GM19395 (cell line): ENCODE measurements around the gene TEX53.

ENCODE experiments used
- ATAC-seq: cut with Tn5 transposase; IDR thresholded peaks from one replicate; pipeline ENCODE4 v1.9.1; 2021; ENCODE audit warnings: mild to moderate bottlenecking, moderate library complexity; ENCODE audit not compliant: unreplicated experiment

TEX53 gene

DNA sequence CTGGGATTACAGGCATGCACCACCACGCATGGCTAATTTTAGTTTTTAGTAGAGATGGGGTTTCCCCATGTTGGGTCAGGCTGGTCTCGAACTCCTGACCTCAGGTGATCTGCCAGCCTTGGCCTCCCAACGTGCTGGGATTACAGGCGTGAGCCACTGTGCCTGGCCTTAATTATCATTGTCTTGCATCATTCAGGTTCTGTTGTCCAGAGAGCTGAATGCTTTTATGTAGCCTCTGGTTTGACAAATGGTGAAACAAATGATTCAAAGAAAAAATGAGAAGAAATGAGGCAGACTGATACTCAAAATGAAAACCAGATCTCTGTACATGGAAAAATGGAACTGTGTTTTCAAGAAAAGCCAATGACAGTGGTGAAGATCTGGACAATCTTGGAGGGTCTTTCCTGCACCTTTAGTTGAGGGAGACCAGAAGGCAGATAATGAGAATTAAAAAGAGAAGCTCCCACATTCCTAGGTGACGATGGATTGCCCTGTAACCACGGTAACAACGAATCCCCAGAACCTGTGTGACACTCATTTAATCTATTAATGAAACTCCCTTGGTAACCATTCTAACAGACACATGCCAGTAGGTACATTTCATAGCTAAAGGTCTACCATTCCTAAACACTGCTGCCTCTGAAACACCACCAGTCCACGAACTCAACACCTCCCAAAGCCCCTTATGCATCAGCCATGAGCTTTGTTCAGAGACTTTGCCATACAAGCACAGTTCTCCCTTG is 22.8 kb upstream of the TEX53 start:
- ATAC-seq, result no peak

DNA sequence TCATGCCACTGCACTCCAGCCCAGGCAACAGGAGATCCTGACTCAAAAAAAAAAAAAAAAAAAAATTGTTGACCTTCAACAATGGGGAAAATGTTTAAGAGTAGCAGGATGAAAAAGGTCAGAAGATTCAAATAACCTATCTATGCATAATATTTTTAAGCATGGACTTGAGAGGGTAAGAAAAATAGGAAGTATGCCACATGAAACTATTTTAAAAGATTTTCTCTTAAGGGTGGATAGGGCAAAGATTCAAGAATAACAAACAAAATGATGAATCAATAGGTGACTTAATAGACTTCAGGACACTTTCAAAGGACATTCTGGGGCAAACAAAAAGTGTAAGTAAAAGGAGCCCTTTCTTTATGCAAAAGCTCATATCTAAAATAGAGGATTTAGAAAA is 21.2 kb upstream of the TEX53 start:
- ATAC-seq, result no peak

DNA sequence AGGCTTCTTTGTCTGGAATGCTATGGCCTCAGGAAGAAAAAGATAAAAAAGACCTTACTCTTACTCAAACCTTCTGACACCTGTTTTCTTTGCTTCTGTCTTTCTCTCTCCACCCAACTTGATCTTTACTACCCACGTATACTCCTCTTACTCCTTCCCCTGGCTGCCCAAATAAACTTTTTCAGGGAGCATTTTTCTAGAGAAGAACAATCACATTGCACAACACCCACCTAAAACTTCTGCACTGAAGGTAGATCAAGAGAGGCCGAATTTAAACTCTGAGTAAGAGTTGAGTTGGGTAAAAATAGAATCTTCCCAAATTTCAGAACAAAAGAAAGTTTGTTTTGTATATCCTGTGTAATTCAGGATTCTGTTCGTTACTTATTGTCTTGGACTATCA is 20.5 kb upstream of the TEX53 start:
- ATAC-seq, result no peak

DNA sequence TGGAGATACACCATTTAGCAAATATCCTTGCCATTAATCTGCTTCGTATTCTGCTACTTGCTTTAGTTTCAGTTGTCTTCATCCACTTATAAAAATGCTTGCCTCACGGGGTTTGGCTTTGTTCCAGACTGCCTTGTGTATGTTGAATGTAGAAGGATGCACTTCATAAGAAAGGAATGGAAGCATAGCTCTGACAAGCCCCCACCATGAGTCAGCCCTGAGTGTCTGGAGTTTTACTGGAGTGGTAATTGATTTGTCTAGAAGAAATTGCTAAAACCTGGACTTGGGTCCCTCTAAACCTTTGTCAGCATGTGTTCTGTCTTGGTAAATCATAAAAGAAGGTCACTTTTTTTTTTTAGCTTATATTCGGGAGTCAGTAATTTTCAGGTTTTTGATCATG is 19.8 kb upstream of the TEX53 start:
- no peak for ATAC-seq

DNA sequence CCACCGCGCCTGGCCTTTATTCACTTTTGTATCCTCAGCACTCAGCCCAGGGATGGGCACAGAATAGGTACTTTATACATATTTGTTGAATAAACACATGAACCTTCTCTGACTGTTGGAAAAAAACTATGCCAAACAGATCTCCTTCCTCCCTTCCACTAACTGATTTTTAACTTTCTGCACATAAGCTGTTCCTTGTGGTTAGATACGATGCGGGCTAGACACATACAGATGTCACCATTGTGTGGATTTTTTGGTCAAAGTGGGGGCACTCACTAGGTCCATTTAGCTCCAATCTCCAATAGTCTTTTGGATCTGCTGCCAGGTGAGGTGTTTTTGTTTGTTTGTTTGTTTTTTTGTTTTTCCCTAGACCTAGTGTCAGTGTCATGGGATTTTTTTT is 19.3 kb upstream of the TEX53 start:
- no peak for ATAC-seq

DNA sequence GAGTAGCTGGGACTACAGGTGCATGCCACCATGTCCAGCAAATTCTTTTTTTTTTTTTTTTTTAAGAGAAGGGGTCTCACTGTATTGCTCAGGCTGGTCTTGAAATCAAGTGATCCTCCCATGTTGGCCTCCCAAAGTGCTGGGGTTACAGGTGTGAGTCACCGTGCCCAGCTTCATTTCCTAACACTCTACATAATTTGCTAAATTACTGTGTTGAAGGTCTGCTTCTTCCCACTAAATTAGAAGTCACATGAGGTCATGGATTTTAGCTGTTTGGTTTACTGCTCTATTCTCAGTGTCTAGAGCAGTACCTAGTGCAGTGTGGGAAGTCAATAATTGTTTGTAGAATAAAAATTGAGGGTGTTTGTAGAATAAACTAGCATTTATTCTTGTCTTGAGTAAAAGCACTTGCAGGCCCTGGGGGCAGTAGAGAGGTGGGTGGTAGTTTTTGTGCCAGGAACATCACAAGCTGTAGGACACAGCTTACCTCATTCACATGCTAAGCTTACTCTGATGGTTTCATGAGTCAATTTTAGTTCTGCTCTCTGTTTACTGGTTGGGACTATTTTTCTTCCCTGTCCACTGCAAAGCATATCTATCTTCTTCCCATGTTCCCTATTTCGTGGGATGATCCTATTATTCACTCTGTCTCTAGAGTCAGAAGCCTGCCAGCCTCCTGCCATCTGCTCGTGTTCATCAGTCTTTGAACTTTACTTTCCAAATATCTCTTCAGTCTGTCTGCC is 17.4 kb upstream of the TEX53 start:
- no peak for ATAC-seq

DNA sequence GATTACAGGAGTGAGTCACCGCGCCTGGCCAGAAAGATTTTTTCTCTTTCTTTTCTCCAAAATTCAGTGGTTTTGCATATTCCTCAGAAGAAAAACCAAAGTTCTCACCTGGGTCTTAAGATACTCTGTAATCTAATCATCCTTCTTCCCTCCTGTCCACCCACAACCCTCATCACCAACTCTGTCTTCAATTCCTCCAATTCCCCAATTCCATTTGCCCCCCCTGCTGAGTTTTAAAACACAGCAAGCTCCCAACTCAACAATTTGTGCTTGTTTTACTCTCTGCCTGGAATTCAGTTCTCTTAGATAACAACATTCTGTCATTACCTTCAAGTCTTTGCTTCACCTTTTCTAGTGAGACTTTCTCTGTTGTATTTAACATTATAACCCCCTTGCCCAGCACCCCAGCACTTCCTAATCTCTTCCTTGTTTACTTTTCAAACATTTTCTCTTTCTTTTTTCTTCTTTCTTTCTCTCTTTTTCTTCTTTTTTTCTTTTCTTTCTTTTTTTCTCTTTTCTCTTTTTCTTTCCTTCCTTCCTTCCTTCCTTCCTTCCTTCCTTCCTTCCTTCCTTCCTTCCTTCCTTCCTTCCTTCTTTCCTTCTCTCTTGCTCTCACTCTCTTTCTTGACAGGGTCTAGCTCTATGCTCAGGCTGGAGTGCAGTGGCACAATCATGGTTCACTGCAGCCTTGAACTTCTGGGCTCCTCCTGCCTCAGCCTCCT is 16.6 kb upstream of the TEX53 start:
- ATAC-seq, result no peak

DNA sequence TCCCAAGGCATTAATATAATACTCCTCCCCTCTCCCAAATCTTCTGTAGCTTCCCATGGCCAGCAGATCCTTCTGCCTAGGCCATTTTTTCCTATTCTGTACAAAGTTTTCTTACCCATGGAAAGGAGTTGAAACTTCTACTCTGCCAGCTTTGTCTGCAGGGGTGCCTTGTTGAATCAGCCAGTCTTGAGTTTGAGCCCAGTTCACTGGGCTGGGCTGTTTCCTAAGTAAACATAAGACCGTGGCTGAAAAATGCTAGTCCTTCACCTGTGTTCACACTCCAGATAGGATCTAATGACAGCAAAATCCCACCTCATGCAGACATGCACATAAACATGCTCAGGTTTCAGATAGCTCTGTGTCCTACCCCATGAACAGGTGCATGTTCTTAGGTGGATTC is 14.0 kb upstream of the TEX53 start:
- no peak for ATAC-seq

DNA sequence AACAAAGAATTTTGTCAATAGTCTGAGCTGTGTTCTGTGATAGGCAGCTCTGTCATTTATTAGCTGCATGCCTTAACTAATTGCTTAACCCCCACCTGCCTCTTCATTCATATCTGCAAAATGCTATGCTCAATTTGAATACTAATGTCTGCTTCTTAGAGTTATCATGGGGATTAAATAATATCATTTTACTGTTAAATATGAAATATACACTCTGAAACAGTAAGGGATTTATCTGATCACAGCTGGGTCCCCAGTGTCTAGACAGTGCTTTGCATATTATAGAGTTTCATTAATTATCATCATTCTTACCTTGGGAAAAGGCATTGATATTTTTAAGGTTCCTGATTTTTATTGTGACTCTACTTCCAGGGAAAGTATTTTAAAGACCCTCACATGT is 12.4 kb upstream of the TEX53 start:
- no peak for ATAC-seq

DNA sequence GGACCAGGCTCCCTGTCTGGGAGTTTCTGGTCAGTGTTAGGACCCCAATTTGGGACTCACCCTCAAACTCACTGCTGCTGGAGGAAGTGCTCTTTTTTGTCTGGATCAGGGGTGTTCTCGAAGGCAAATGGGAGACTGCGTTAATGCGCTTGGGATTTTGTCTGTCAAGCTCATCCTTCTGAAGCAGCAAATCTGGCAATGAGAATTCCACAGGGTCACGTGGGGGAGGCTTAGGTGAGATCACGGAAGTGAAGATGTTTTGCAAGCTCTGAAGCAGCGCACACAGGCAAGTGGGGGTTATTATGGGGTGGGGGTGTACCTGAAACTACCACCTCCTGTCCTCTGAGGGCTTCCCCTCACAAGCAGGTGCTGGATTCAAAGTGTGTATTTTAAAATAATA is 10.5 kb upstream of the TEX53 start:
- ATAC-seq, result no peak

DNA sequence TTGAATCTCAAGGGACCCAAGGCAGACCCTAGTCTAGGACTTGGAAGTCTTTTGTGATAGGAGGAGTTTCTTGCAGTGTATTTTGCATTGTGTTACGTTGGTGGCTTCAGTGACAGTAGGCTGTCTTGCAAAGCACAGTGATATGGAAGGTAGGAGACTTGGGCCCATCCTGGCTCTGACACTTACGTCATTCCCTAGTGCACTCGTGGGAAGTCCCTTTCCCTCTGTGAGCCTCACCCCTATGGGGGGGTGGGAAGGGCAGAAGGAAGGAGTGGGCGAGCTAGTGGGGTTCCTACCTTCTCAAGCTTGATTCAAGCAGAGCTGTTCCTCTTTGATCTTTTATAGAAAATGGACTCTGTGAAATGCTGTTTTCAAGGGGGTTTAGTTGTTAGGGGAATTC is 9.2 kb upstream of the TEX53 start:
- no peak for ATAC-seq

DNA sequence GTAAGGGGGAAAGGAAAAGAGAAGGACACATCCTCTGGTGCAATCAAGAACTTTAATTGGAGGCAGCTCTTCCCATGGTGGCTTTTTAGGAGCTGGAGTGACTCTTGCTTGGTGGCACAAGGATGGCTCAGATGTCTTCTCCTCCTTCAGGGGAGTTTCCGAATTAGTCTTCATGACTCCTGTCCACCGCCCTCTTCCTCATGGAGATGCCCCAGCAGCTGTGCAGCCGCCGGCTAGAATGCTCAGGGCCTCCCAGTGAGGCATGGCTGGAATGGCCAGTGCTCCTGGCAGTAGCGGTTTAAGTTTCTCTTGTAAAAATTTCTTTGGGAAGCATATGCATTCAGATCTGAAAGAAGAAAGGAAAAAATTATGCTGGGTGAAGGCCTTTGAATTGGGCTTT is 8.8 kb upstream of the TEX53 start:
- no peak for ATAC-seq

DNA sequence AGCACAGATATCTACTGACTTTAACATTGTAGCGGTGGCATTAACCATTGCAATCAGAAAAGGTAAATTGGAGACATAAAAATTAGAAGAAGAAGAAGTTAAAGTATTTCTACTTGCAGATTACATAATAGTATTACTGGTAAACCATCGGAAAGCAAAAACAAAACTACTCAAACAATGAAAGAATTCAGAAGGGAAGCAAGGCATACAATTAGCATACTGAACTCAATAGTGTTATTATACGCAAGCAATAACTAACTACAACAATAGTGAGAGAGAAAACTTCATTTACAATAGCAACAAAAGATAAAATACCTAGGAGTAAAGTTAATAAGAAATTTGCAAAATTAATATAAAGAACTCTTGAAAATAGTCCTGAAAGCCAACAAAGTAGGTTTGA is 6.6 kb upstream of the TEX53 start:
- ATAC-seq, result no peak

DNA sequence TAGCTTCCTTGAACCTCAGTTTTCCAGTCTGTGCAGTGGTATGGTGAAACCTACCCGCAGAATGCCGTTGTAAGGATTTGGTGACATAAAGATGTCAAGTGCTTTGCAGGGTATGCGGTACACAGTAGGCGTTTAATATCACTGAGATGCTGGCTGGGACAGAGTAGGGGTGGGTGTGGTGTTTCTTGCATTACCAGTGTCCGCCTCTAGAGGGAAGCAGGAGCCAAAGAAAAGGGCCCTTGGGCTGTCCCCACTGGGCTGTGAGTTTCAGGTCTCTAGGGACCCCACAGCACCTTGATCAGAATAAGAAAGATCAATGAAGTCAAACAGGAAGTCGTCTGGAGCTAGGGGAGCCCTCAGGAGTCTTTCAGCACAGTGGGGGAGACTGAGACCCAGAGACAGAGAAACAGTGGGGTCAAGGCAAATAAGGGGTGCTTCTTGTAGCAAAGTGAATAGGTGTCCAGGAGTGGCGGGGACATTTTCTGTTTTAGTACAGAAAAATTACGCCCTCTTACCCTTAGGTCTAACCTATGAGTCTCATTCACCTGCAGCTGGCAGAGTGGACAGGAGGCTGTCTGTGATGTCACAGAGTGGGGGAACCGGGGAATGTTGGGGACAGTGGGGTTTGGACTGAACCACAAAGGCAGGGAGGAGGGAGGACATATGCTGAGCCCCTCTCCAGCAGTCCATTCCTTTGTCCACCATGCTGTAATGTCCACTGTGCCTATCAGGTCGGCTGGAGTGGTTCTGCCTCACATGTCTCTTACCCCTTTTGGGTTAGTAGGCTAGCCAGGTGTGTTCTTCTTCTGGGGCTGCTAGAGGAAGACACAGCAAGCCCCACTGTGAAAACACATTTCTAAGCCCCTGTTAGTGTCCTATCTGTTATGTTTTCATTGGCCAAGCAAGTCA is 4.7 kb upstream of the TEX53 start:
- ATAC-seq, result no peak

DNA sequence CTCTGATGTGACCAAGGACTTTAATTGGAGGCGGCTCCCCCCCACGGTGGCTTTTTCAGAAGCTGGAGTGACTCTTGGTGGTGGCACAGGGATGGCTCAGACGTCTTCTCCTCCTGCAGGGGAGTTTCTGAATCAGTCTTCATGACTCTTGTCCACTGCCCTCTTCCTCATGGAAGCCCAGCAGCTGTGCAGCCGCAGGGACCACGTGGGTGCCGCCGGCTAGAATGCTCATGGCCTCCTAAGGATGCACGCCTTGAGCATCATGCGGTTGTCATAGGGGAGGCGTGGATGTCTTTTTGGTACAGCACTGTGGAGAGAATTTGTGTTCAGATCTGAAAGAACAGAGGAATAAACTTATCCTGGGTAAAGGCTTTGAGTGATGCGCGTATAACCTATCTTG is 1.3 kb downstream of the TEX53 start:
- ATAC-seq, result no peak

DNA sequence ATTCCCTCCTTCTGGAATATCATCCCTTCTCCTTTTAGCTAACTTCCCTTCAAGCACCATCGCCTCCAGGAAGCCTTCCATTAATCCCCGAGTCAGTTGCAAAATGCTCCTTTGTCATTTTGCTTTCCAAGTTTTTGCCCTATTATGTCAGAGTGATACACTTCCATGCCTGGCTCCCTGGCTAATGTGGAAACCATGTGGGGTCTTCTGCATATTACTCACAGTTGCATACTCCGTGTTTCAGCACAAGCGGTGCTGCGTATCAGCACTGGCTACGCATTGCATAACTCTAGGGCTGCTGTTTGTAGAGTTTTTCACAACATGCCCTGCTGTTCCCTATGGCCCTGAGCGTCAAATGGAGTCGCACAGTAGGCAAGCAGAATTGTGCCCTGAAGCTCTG is 1.9 kb downstream of the TEX53 start:
- ATAC-seq, result no peak

DNA sequence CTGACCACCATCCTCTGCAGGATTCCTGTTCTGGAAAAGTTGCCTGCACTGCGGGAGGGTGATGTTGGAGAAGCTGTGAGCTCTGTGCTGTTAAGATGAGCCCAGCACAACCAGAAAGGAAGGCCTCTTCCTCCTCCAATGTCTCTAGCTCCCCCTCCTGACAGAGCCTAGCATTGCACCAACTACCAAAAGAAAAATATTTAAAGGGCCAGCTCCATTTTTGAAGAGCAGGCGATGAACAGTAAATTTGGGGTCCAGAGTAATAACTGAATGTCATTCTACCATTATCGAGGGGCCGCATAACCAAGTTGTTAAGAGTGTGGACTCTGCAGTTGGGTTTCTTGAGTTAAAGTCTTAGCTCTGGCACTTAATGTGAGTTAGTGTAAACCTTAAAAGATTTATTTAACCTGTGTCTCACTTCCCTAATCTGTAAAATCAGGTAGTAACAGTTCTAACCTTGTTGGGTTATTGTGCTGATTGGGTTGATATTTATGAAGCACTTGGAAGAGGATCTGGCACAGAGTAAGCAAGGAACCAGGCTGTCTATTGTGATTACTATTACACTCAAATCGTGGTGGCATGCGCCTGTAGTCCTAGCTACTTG is 3.9 kb downstream of the TEX53 start:
- peak; percentile 82 for ATAC-seq

DNA sequence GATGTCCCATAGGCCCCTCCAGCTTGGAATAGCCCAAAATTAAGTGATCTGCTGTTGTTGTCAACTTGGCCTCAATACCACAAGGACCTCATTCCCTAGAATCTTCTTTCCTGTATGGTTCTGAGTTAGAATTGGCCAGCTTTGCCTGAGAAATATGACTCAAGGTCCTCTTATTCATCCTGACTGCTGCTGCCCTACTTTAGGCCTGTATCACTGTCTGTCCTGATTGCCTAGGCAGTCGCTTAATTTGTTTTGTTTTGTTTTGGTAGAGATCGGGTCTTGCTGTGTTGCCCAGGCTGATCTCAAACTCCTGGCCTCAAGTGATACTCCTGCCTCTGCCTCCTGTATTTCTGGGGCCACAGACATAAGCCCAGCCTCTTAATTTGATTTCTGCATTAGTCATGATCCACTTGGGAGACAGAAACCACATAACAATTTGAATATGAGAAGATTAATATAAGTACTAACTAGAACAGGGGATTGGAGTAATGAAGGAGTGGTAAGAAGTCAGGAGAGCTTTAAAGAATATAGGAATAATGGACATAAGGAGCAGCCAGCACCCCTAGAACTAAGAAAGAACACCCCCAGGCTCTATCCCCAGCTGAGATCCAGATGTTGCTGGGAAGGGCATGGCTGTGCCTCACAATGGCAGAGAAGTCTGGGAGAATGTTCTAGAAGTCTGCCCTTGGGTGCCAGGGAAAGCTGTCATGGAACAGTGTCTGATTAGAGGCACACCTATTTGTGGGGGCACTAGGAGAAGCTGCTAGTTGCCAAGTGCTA is 4.6 kb downstream of the TEX53 start:
- peak; percentile 19 for ATAC-seq

DNA sequence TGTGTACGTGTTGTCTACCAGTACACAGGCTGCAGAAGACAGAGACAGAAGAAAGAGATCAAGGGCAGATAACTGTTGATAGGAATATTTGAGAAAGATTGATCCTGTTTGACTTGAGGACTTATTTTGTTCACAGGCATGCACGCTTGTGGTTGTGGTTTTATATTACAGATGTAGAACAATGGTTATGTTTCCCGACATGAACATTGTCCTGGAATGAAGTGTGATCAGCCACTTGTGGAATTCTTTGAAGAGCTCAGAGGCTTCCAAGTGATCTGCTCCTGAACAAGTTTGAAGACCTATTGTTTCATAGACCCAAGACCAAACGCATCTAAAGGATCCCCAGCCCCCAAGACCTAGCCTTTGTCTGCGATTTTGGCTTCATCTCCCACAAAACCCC is 13.7 kb downstream of the TEX53 start:
- no peak for ATAC-seq

DNA sequence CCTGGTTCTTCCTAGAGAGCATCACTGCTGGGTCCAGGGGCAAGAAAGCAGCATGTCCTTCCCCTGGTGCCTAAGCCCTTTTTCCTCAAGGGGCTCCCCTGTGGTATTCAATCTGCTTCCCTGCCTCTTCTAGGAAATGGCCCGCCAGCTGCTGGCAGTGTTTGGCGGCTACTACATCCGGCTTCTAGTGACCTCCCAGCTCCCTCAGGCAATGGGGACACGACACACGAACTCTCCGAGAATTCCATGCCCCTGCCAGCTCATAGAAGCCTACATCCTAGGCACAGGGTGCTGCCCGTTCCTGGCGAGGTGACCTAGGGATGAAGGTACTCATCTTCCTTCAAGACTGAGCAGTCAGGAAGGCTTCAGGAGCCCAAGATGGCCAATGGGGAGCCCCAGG is 14.6 kb downstream of the TEX53 start:
- ATAC-seq, result no peak
